IMR-90 (cell line): ENCODE data around the gene TGFBR1. TPM values are rescaled to one million over a fixed set of nuclear protein-coding genes. Genes with fewer than 3 reads are reported as not detected.

Source experiments
- ATAC-seq: fragments of 200-7000 bp; cut with Tn5 transposase; 2 replicates; pipeline ENCODE4 v1.9.1; 2020; ENCODE audit warnings: low read depth, mild to moderate bottlenecking, moderate library complexity
- BruUV-seq: library from RNA; stranded (reverse); fragments of 400-500 nt; replicated peaks from 2 replicates; lab custom pipeline; 2021; lab: Mats Ljungman, UMichigan
- CTCF ChIA-PET: fragments of 300-600 bp; formaldehyde crosslinking; extraction: SDS; loops from one replicate; lab custom pipeline; 2021; ENCODE audit warnings: antibody characterized with exemption; lab: Yijun Ruan, JAX
- POLR2A ChIA-PET: fragments of 300-600 bp; sonication (Branson Sonifier 250); formaldehyde crosslinking; loops from one replicate; lab custom pipeline; 2022; ENCODE audit warnings: antibody characterized with exemption; ENCODE audit not compliant: unreplicated experiment; lab: Charles Lee
- DNase-seq: peaks from one replicate; pipeline ENCODE4 v3.0.0; 2013
- H2AFZ ChIP-seq: replicated peaks from 2 replicates; pipeline ENCODE3; 2013; ENCODE audit warnings: low read length, mild to moderate bottlenecking; ENCODE audit not compliant: poor library complexity
- H2AK5ac ChIP-seq: 2 replicates; pipeline ENCODE4 v1.6.1; 2013; ENCODE audit warnings: low read depth, low read length, inconsistent platforms
- H2AK9ac ChIP-seq: replicated peaks from 2 replicates; pipeline ENCODE3; 2013; ENCODE audit warnings: mild to moderate bottlenecking, low read depth, low read length, moderate library complexity; ENCODE audit not compliant: poor library complexity
- H2BK120ac ChIP-seq: 2 replicates; pipeline ENCODE4 v1.6.1; 2013; ENCODE audit warnings: low read depth, low read length, inconsistent platforms
- H2BK15ac ChIP-seq: 3 replicates; pipeline ENCODE4 v1.6.1; 2013; ENCODE audit warnings: low read depth, low read length, inconsistent platforms
- H2BK20ac ChIP-seq: 2 replicates; pipeline ENCODE4 v1.6.1; 2013; ENCODE audit warnings: low read depth, mild to moderate bottlenecking, inconsistent platforms, low read length, moderate library complexity
- H2BK5ac ChIP-seq: 2 replicates; pipeline ENCODE4 v1.6.1; 2013; ENCODE audit warnings: mild to moderate bottlenecking, low read depth, low read length, inconsistent platforms; ENCODE audit not compliant: poor library complexity, severe bottlenecking
- H3K14ac ChIP-seq: replicated peaks from 2 replicates; pipeline ENCODE4 v1.6.1; 2013; ENCODE audit warnings: low read depth, low read length, inconsistent platforms
- H3K18ac ChIP-seq: 2 replicates; pipeline ENCODE4 v1.6.1; 2013; ENCODE audit warnings: low read depth, low read length, control low read depth
- H3K23ac ChIP-seq: 2 replicates; pipeline ENCODE4 v1.6.1; 2013; ENCODE audit warnings: low read depth, low read length, inconsistent platforms
- H3K27ac ChIP-seq: 2 replicates; pipeline ENCODE4 v1.5.1; 2013; ENCODE audit warnings: mild to moderate bottlenecking, control low read depth, low read length; ENCODE audit not compliant: insufficient read depth
- H3K27me3 ChIP-seq: 2 replicates; pipeline ENCODE4 v1.6.1; 2013; ENCODE audit warnings: low read length; ENCODE audit not compliant: control insufficient read depth, insufficient read depth
- H3K36me3 ChIP-seq: 2 replicates; pipeline ENCODE4 v1.6.1; 2013; ENCODE audit warnings: low read length, mixed read lengths; ENCODE audit not compliant: control insufficient read depth, insufficient read depth
- H3K4ac ChIP-seq: 2 replicates; pipeline ENCODE4 v1.6.1; 2013; ENCODE audit warnings: low read depth, low read length, inconsistent platforms
- H3K4me1 ChIP-seq: 2 replicates; pipeline ENCODE4 v1.6.1; 2013; ENCODE audit warnings: low read length, mixed read lengths; ENCODE audit not compliant: control insufficient read depth, insufficient read depth
- H3K4me2 ChIP-seq: 2 replicates; pipeline ENCODE4 v1.6.1; 2013; ENCODE audit warnings: low read depth, mild to moderate bottlenecking, control low read depth, low read length, moderate library complexity
- H3K4me3 ChIP-seq: 2 replicates; pipeline ENCODE4 v1.5.1; 2013; ENCODE audit warnings: low read depth, mild to moderate bottlenecking, control low read depth, low read length, moderate library complexity; ENCODE audit not compliant: insufficient read depth
- H3K56ac ChIP-seq: 2 replicates; pipeline ENCODE4 v1.6.1; 2013; ENCODE audit warnings: low read length, inconsistent platforms; ENCODE audit not compliant: insufficient read depth; ENCODE audit errors: extremely low read depth
- H3K79me1 ChIP-seq, 2 experiments: 2 replicates each; pipeline ENCODE4 v1.6.1; 2013; ENCODE audit warnings: low read length in 2 of 2, inconsistent platforms in 1 of 2, low read depth in 1 of 2
- H3K9ac ChIP-seq: 2 replicates; pipeline ENCODE4 v1.6.1; 2013; ENCODE audit warnings: low read depth, low read length, control low read depth
- H3K9me1 ChIP-seq: 2 replicates; pipeline ENCODE4 v1.6.1; 2013; ENCODE audit warnings: low read length, inconsistent platforms; ENCODE audit not compliant: insufficient read depth
- H3K9me3 ChIP-seq: 2 replicates; pipeline ENCODE4 v1.6.1; 2013; ENCODE audit warnings: low read length; ENCODE audit not compliant: control insufficient read depth, insufficient read depth
- H4K20me1 ChIP-seq: 2 replicates; pipeline ENCODE4 v1.6.1; 2013; ENCODE audit warnings: low read length, inconsistent platforms; ENCODE audit not compliant: insufficient read depth
- H4K5ac ChIP-seq: 2 replicates; pipeline ENCODE4 v1.6.1; 2013; ENCODE audit warnings: mild to moderate bottlenecking, low read depth, low read length, control low read depth
- H4K8ac ChIP-seq, 2 experiments: 2 replicates each; pipeline ENCODE4 v1.6.1; 2013; ENCODE audit warnings: low read depth in 2 of 2, low read length in 2 of 2, control low read depth in 1 of 2, inconsistent platforms in 1 of 2
- H4K91ac ChIP-seq: 2 replicates; pipeline ENCODE4 v1.6.1; 2013; ENCODE audit warnings: low read depth, low read length, inconsistent platforms; ENCODE audit not compliant: insufficient read depth
- CEBPB ChIP-seq: IDR thresholded peaks from 2 replicates; pipeline ENCODE4 v1.6.1; 2012; ENCODE audit warnings: low read depth, low read length, improper control_type of control experiment
- MAZ ChIP-seq: IDR thresholded peaks from 2 replicates; pipeline ENCODE4 v1.6.1; 2012; ENCODE audit warnings: low read depth, mild to moderate bottlenecking, low read length, improper control_type of control experiment, moderate library complexity, borderline replicate concordance
- USF2 ChIP-seq: fragments of 150-350 bp; IDR thresholded peaks from 2 replicates; pipeline ENCODE4 v1.6.1; 2017; ENCODE audit warnings: mild to moderate bottlenecking, antibody characterized with exemption, low read length, low read depth
- whole genome bisulfite sequencing, 2 experiments: methylation state at CpG; one replicate each; pipeline versions ENCODE4 v1.1.5 to v1.1.7; 2013; ENCODE audit warnings: missing lambda C conversion rate in 2 of 2; ENCODE audit not compliant: insufficient read length in 1 of 2; ENCODE audit errors: extremely low coverage in 2 of 2; 5-methylcytosine and 5-hydroxymethylcytosine counted together
- dilution Hi-C: fragments of 300-500 bp; cut with HindIII; formaldehyde crosslinking; loops from one replicate; pipeline ENCODE4 v1.14.3; 2018; ENCODE audit warnings: low sequenced_read_pairs; ENCODE audit not compliant: unreplicated experiment
- in situ Hi-C: fragments of 300-500 bp; cut with MboI; formaldehyde crosslinking; loops from 3 replicates; pipeline ENCODE4 v1.14.3; 2019; ENCODE audit warnings: low sequenced_read_pairs, inconsistent platforms, mixed read lengths
- intact Hi-C: fragments of 100-400 bp; cut with micrococcal nuclease; formaldehyde crosslinking; loops from 2 replicates; pipeline ENCODE4 v1.10.0; 2022
- polyA plus RNA-seq, 3 experiments: library from polyadenylated mRNA; depleted of rRNA; stranded (reverse); fragments of >200 nt; gene quantifications; 2 replicates each; pipeline ENCODE4 v1.2.3, GENCODE V29; 2012; ENCODE audit warnings: low replicate concordance in 1 of 3
- total RNA-seq: library from RNA; depleted of rRNA; stranded (reverse); fragments of >200 nt; gene quantifications from 2 replicates; pipeline ENCODE4 v1.2.3, GENCODE V29; 2012

TGFBR1 gene
- total and polyA plus RNA-seq, 2 of the 4 experiments (the other 2 are of a cell fraction): 15.1 to 75.3 TPM

- Histone ChIP-seq H2AK5ac (no peak overlapping the region), H4K5ac (no peak overlapping the region), H3K23ac (no peak overlapping the region), H3K56ac (no peak overlapping the region), H3K9me3 (no peaks in the 10 kb centered on the region), H2BK20ac (no peak overlapping the region), H3K79me1 (peaks cover 22 to 41% of the 10 kb centered on the region in 2 experiments), H3K4me2 (no peak overlapping the region), H3K36me3 (peaks cover 35% of the 10 kb centered on the region), H2AFZ (no peak overlapping the region), H3K18ac (no peak overlapping the region), H3K4me3 (no peak overlapping the region), H4K91ac (no peak overlapping the region), H4K20me1 (peaks cover 8% of the 10 kb centered on the region; the same call in 1 of the 2 replicates), H4K8ac (no peak overlapping the region), H3K4me1 (peaks cover 2% of the 10 kb centered on the region; the same call in 1 of the 2 replicates), H3K14ac (no peak overlapping the region), H3K9ac (no peak overlapping the region), H3K27me3 (no peaks in the 10 kb centered on the region), H2AK9ac (no peak overlapping the region), H3K4ac (no peak overlapping the region), H2BK5ac (no peak overlapping the region), H2BK15ac (no peak overlapping the region), H2BK120ac (no peak overlapping the region), H3K27ac (no peak overlapping the region), H3K9me1 (no peaks in the 10 kb centered on the region)
- CTCF ChIA-PET: interaction anchor here (0.6 to 1.3 kb wide), 4 partner anchors 23 to 212 kb away, joined by 3 to 4 read pairs (median 3); no protein-coding TSS in a partner anchor
- POLR2A ChIA-PET: no interaction called here
- BruUV-seq: no TSS peak
- intact Hi-C loops: loop anchor here (1.0 kb wide), 4 partner anchors 140 to 292 kb away; no protein-coding TSS in a partner anchor
- dilution Hi-C loops: loop anchor here (25.0 kb wide), 1 partner anchor 303 kb away; no protein-coding TSS in a partner anchor
- in situ Hi-C loops: loop anchor here (5.0 kb wide), 1 partner anchor 123 kb away; no protein-coding TSS in a partner anchor
- no peak for DNase-seq
- no CpG with 5 or more reads among the region's 5 CpGs for WGBS, 2 experiments
- peak; percentile 67 for TF ChIP-seq CEBPB
- no peak for TF ChIP-seq USF2
- no peak for TF ChIP-seq MAZ
- ATAC-seq: no peak
Observed at GRCh38 chr9:99139868-99140267, 35.0 kb downstream of the TGFBR1 start.
